BLaER1 (cell line): ENCODE measurements around the gene GFM2.
"Not testable (repeated sequence)": the region's sequence is repeated elsewhere in the genome, so short reads cannot be mapped to it uniquely, and the experiment has no call there.

Experiments used
- H3K27ac ChIP-seq: shearing (Covaris generic); formaldehyde crosslinking; 2 replicates; pipeline ENCODE4 v1.8.1; 2022
- H3K27me3 ChIP-seq: shearing (Covaris generic); formaldehyde crosslinking; 2 replicates; pipeline ENCODE4 v1.8.1; 2022
- H3K36me3 ChIP-seq: shearing (Covaris generic); formaldehyde crosslinking; 2 replicates; pipeline ENCODE4 v1.8.1; 2022
- H3K4me1 ChIP-seq: shearing (Covaris generic); formaldehyde crosslinking; 2 replicates; pipeline ENCODE4 v1.8.1; 2022
- H3K4me2 ChIP-seq: shearing (Covaris generic); formaldehyde crosslinking; 2 replicates; pipeline ENCODE4 v1.8.1; 2022
- H3K4me3 ChIP-seq: shearing (Covaris generic); formaldehyde crosslinking; 2 replicates; pipeline ENCODE4 v1.8.1; 2022
- H3K9ac ChIP-seq: shearing (Covaris generic); formaldehyde crosslinking; 2 replicates; pipeline ENCODE4 v1.8.1; 2022
- H3K9me3 ChIP-seq: shearing (Covaris generic); formaldehyde crosslinking; 2 replicates; pipeline ENCODE4 v1.8.1; 2022
- H4K20me1 ChIP-seq: shearing (Covaris generic); formaldehyde crosslinking; 2 replicates; pipeline ENCODE4 v1.8.1; 2022
- Cebpa-rat ChIP-seq: shearing (Covaris generic); IDR thresholded peaks from 2 replicates; pipeline ENCODE4 v1.8.1; 2022

The GFM2 gene

DNA sequence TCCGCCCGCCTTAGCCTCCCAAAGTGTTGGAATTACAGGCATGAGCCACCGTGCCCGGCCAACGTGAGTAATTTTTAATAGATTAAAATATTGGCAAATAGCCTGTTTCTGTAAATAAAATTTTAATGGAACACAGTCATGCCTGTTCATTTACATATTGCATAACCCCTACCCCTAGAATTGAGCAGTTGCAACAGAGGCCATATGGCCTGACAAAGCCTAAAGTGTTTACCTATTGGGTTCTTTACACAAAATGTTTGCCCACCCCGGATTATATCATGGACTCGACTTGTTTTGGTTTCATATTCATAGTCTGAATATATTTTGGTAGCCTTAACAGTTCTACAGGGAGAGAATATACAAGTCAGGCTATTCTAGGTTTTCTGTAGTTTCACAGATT, 5.4 kb upstream of the GFM2 start:
- Histone ChIP-seq H4K20me1 (peaks cover 21% of the 10 kb centered on the region), H3K4me2 (no peak overlapping the region), H3K9me3 (no peaks in the 10 kb centered on the region), H3K27me3 (no peaks in the 10 kb centered on the region), H3K4me1 (peaks cover 9% of the 10 kb centered on the region), H3K36me3 (peaks cover 85% of the 10 kb centered on the region), H3K27ac (no peak overlapping the region), H3K4me3 (no peak overlapping the region), H3K9ac (no peak overlapping the region)
- TF ChIP-seq Cebpa-rat = no peak

DNA sequence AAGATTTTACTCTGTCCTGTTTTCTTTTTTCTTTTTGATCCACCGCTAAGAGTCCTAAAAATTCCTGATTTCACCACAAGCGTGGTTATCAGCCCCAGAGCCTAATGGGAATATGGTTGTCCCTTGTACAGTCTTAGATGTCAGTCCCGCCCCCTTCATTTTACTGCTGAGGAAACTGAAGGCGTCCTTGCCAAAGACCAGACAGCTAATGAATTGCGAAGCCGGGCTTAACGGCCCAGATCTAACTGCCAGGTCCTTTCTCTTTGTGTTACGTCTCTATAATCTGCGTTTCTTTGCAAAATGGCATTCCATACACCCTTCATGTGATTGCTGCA, 629 bp upstream of the GFM2 start:
- H3K9me3 ChIP-seq = no peaks in the 10 kb centered on the region
- H3K36me3 ChIP-seq = peaks cover 47% of the 10 kb centered on the region
- H3K4me3 ChIP-seq = peak overlapping the region; percentile 90
- peaks cover 26% of the 10 kb centered on the region for H3K4me1 ChIP-seq
- no peaks in the 10 kb centered on the region for H3K27me3 ChIP-seq
- H3K27ac ChIP-seq = peak overlapping the region; percentile 88
- peak overlapping the region; percentile 89 for H3K9ac ChIP-seq
- peak overlapping the region; percentile 92 for H3K4me2 ChIP-seq
- H4K20me1 ChIP-seq = peaks cover 26% of the 10 kb centered on the region; the same call in 1 of the 2 replicates
- no peak for TF ChIP-seq Cebpa-rat

DNA sequence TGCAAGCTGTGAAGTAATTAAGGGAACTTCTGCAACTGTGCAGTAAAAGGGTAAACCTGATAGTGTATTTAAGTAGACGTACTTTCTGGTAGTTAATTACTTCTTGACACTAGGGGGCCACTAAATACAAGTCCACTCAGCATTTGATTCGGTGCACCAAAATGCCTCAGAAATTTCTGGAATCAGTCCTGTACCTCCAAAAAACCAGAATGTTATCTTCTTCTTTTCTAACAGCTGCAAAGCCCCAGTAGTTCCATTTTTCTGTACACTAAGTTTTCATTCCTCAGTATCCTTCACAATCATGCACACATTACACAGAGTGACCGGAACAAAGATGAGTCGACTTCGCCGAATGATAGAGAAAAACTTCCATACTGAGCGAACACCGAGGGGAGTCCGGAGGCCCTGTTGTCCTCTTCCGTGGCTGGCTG, 484 bp downstream of the GFM2 start:
- H3K27ac ChIP-seq = peak overlapping the region; percentile 88
- H3K9me3 ChIP-seq = no peaks in the 10 kb centered on the region
- peaks cover 47% of the 10 kb centered on the region for H3K36me3 ChIP-seq
- H3K4me3 ChIP-seq = peak overlapping the region; percentile 90
- H3K27me3 ChIP-seq = no peaks in the 10 kb centered on the region
- H3K4me2 ChIP-seq = peak overlapping the region; percentile 92
- H3K4me1 ChIP-seq = peaks cover 26% of the 10 kb centered on the region
- peaks cover 33% of the 10 kb centered on the region; the same call in 1 of the 2 replicates for H4K20me1 ChIP-seq
- no peak for TF ChIP-seq Cebpa-rat
- peak overlapping the region; percentile 89 for H3K9ac ChIP-seq

DNA sequence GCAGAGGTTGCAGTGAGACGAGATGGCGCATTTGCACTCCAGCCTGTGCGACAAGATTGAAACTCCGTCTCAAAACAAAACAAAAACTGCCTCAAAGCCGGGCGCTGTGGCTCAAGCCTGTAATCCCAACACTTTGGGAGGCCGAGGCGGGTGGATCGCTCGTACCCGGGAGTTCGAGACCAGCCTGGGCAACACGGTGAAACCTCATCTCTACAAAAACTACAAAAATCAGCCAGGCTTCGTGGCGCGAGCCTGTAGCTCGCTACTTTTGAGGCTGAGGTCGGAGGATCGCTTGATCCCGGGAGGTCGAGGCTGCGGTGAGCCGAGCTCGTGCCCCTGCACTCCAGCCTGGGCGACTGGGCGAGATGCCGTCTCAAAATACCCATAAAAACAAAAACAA, 988 bp downstream of the GFM2 start:
- peaks cover 38% of the 10 kb centered on the region; the same call in 1 of the 2 replicates for H4K20me1 ChIP-seq
- H3K9ac ChIP-seq = peak overlapping the region; percentile 89
- H3K4me1 ChIP-seq = peaks cover 26% of the 10 kb centered on the region
- H3K27me3 ChIP-seq = no peaks in the 10 kb centered on the region
- H3K27ac ChIP-seq = 0 out of 2 replicates have a peak overlapping the region, but pooled peaks have one; percentile 88
- H3K36me3 ChIP-seq = peaks cover 47% of the 10 kb centered on the region
- H3K4me3 ChIP-seq = peak overlapping the region; percentile 90
- H3K9me3 ChIP-seq = no peaks in the 10 kb centered on the region
- TF ChIP-seq Cebpa-rat = no peak
- H3K4me2 ChIP-seq = peak overlapping the region; percentile 92

DNA sequence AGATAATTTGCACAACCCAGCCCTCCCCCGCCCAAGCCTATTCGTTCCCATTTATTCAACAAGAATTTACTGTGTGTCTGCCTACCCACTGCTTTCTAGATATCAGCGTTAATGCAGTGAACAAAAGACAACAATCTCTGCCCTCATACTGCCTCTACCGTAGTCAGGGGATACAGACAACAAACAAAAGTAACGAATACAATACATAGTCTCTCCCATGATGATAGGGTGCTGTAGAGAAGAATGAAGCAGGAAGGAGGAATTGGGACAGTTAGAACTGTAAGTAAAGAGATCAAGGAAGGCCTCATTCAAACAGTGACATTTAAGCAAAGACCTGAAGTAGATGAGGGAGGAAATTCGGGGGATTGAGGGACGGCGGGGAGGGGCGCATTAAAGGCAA, 1.7 kb downstream of the GFM2 start:
- Histone ChIP-seq H3K4me1 (peaks cover 26% of the 10 kb centered on the region), H4K20me1 (peaks cover 45% of the 10 kb centered on the region; the same call in 1 of the 2 replicates), H3K4me2 (peak overlapping the region; percentile 92), H3K36me3 (peaks cover 45% of the 10 kb centered on the region), H3K9me3 (no peaks in the 10 kb centered on the region), H3K27me3 (no peaks in the 10 kb centered on the region), H3K9ac (peak overlapping the region; percentile 89), H3K27ac (no peak overlapping the region), H3K4me3 (no peak overlapping the region; the same call in 1 of the 2 replicates)
- TF ChIP-seq Cebpa-rat = no peak

DNA sequence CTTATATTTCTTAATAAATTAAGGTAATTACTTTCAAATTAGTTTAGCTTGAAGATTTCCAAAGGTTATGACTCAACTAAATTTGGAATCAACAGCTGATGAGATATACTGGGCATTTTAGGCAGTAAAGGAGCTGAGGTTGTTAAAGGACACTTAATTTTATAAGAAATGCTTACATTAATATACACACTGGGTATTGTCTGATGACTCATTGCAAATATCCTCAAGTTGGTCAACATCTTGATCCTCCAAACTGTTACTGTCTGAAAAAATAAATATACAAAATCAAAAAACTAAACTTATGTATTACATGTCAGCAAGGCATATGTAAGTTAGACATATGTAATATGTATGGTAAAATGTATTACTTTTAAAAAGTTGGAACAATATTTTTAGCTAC, 3.4 kb downstream of the GFM2 start:
- no peak overlapping the region for H3K4me2 ChIP-seq
- TF ChIP-seq Cebpa-rat = no peak

DNA sequence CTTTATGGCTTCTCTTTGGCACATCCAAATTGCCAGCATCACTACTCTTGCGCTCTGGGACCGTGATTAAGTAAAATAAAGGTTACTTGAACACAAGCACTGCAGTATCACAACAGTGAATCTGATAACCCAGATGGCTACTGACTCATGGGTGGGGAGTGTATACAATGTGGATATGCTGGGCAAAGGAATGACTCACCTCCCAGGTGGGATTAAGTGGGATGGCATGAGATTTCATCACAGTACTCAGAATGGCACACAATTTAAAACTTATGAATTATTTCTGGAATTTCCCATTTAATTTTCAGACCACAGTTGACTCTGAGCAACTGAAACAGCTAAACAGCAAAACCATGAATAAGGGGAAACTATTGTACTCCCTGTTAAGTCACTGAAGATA, 4.3 kb downstream of the GFM2 start:
- H3K27ac ChIP-seq = no peak overlapping the region
- H3K36me3 ChIP-seq = peaks cover 53% of the 10 kb centered on the region
- H3K4me2 ChIP-seq = no peak overlapping the region
- no peaks in the 10 kb centered on the region for H3K27me3 ChIP-seq
- TF ChIP-seq Cebpa-rat = no peak
- no peak overlapping the region for H3K4me3 ChIP-seq
- no peak overlapping the region for H3K9ac ChIP-seq
- H4K20me1 ChIP-seq = peaks cover 38% of the 10 kb centered on the region; the same call in 1 of the 2 replicates
- H3K9me3 ChIP-seq = no peaks in the 10 kb centered on the region
- H3K4me1 ChIP-seq = peaks cover 17% of the 10 kb centered on the region

More for the DNA sequence above, 3.4 kb downstream of the GFM2 start:
- Histone ChIP-seq H3K9ac (no peak overlapping the region), H3K36me3 (peaks cover 44% of the 10 kb centered on the region), H4K20me1 (peaks cover 47% of the 10 kb centered on the region; the same call in 1 of the 2 replicates), H3K9me3 (no peaks in the 10 kb centered on the region), H3K4me3 (no peak overlapping the region), H3K27ac (no peak overlapping the region), H3K27me3 (no peaks in the 10 kb centered on the region), H3K4me1 (peaks cover 25% of the 10 kb centered on the region)

DNA sequence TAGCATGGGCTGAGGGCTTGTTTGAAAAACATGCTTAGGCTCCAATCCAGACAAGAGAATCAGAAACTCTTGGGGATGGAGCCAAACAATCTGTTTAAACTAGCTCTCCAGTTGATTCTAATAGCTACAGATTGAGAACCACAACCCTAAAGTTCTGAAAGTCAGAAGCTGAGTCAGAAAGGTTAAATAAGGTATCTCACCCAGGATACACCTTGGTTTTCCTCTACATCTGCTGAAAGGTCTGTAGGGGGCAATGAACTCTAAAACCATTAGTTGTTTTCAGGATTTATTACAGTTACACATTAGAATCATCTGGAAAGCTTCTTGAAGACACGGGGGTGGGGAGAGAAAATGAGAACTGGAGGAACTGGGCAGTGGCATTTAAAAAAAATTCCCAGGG, 5.7 kb downstream of the GFM2 start:
- H3K36me3 ChIP-seq = peaks cover 67% of the 10 kb centered on the region
- H3K4me2 ChIP-seq = no peak overlapping the region
- no peak overlapping the region for H3K27ac ChIP-seq
- H3K4me3 ChIP-seq = no peak overlapping the region
- peaks cover 5% of the 10 kb centered on the region for H3K9me3 ChIP-seq
- H3K27me3 ChIP-seq = no peaks in the 10 kb centered on the region
- peaks cover 36% of the 10 kb centered on the region; the same call in 1 of the 2 replicates for H4K20me1 ChIP-seq
- no peak for TF ChIP-seq Cebpa-rat
- no peak overlapping the region for H3K9ac ChIP-seq
- H3K4me1 ChIP-seq = peaks cover 17% of the 10 kb centered on the region

DNA sequence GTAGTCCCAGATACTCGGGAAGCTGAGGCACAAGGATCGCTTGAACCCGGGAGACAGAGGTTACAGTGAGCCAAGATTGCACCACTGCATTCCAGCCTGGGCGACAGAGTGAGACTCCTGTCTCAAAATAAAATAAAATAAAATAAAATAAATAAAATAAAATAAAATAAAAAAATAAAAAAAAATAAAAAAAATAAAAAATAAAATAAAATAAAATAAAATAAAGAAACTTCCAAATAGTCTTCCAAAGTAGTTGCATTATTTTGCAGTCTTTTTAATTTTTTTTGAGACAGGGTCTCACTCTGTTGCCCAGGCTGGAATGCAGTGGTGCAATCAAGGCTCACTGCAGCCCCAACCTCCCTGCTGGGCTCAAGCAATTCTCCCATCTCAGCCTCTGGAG, 18.2 kb downstream of the GFM2 start:
- not testable (repeated sequence) for H3K27ac ChIP-seq, H3K9me3 ChIP-seq, H3K4me3 ChIP-seq, H3K4me2 ChIP-seq, H4K20me1 ChIP-seq, H3K4me1 ChIP-seq, H3K9ac ChIP-seq, H3K27me3 ChIP-seq
- H3K36me3 ChIP-seq = peaks cover 79% of the 10 kb centered on the region

DNA sequence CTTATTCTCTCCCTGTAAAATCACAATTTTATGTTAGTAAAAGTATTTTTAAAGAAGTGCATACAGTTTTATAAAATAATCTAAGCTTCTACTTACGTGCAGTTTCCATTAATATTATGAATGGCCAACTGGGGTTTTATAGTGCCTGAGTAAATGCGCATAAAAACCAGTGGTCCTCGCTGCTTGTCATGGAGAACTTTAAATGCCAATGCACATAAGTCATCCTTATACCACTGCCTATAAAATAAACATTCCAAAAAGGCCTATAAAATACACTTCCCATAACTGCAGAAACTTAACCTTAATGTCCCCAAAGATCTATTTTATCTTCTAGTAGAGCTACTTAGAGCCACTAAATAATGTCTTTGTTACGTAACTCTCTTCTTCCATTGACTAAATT, 28.5 kb downstream of the GFM2 start:
- Histone ChIP-seq H3K36me3 (peaks cover 68% of the 10 kb centered on the region), H3K27ac (no peak overlapping the region), H3K4me3 (no peak overlapping the region), H3K4me2 (no peak overlapping the region), H3K9me3 (no peaks in the 10 kb centered on the region), H4K20me1 (no peaks in the 10 kb centered on the region), H3K4me1 (no peaks in the 10 kb centered on the region), H3K9ac (no peak overlapping the region), H3K27me3 (no peaks in the 10 kb centered on the region)
- no peak for TF ChIP-seq Cebpa-rat

DNA sequence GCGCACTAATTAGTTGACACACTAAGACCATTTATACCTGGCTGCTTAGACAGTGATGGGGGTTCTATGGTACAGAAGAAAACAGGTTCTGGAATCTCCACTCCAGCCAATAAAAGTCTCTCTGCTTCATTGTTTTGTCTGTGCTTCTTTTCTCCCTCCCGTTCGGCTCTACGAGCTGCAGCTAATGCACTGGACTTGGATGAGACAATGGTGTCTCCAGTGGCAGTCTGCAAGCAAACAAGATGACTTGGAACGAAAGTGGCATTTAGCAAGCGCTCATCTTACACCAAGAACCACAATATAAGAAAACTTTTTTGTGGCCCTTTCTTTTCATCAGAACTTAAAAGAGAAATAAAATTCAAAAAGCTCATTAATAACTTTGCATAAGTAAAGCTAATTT, 30.2 kb downstream of the GFM2 start:
- Histone ChIP-seq H3K27me3 (no peaks in the 10 kb centered on the region), H3K27ac (no peak overlapping the region), H3K9ac (no peak overlapping the region), H3K36me3 (peaks cover 75% of the 10 kb centered on the region), H3K4me3 (no peak overlapping the region), H3K4me1 (no peaks in the 10 kb centered on the region), H3K4me2 (no peak overlapping the region), H4K20me1 (no peaks in the 10 kb centered on the region), H3K9me3 (no peaks in the 10 kb centered on the region)
- TF ChIP-seq Cebpa-rat = no peak
